Measurements from ENCODE around the gene GFRA1. TPM values are rescaled to one million over a fixed set of nuclear protein-coding genes. Genes with fewer than 3 reads are reported as not detected.

Gene GFRA1
- total RNA-seq, 1 experiment from 2014 or later: 0.30 TPM

GRCh38 chr10:116043861-116044260 lies 229.1 kb downstream of the GFRA1 start:
- Histone ChIP-seq H3K9ac (ENCODE audit: low read length) (no peak overlapping the region), H3K4me3 (replicated peaks in 1 of 2; ENCODE audit: low read depth in 1 of 2, low read length in 2 of 2) (no peak overlapping the region), H3K36me3 (ENCODE audit: control insufficient read depth in 1 of 2, insufficient read depth in 2 of 2, low read length in 2 of 2) (no peaks in the 10 kb centered on the region), H3K27me3 (ENCODE audit: insufficient read depth, low read length) (peaks cover 8% of the 10 kb centered on the region), H3K4me1 (ENCODE audit: control insufficient read depth in 1 of 2, insufficient read depth in 2 of 2, low read length in 2 of 2) (no peaks in the 10 kb centered on the region), H3K79me2 (ENCODE audit: insufficient read depth, low read length) (no peaks in the 10 kb centered on the region), H4K20me1 (ENCODE audit: insufficient read depth) (no peaks in the 10 kb centered on the region), H2AFZ (ENCODE audit: low read depth, low read length, poor library complexity, severe bottlenecking) (no peak overlapping the region), H3K9me2 (ENCODE audit: insufficient read depth) (no peaks in the 10 kb centered on the region), H3K4me2 (ENCODE audit: low read length) (no peak overlapping the region), H3K27ac (ENCODE audit: low read depth, low read length) (no peak overlapping the region), H3K9me3 (ENCODE audit: control insufficient read depth in 1 of 2, insufficient read depth in 1 of 2, low read depth in 1 of 2, low read length in 2 of 2) (no peaks in the 10 kb centered on the region)
- no peak for DNase-seq (ENCODE audit: low read depth, low spot score)
- no TSS peak for BruUV-seq (replicated peaks)
- CTCF ChIA-PET: no interaction called here
- intact Hi-C loops (cut with micrococcal nuclease): no loop called here
- POLR2A ChIA-PET: no interaction called here
- TF ChIP-seq ZFX (IDR thresholded peaks at IDR 0.05) (no peak), EZH2 (IDR thresholded peaks at IDR 0.05) (no peak), EGR1 (IDR thresholded peaks at IDR 0.05; ENCODE audit: low read depth) (no peak), ELF1 (IDR thresholded peaks at IDR 0.05; ENCODE audit: borderline replicate concordance, low read depth) (no peak)
- no peak for ATAC-seq
- RAD21 ChIA-PET (ENCODE audit: low non-redundant PET in 1 of 2, low total read pairs in 2 of 2, uncharacterized antibody in 2 of 2, unreplicated experiment in 2 of 2): no interaction called here

- RAD21 ChIA-PET (ENCODE audit: low non-redundant PET in 1 of 2, low total read pairs in 2 of 2, uncharacterized antibody in 2 of 2, unreplicated experiment in 2 of 2): no interaction called here
- intact Hi-C loops (cut with micrococcal nuclease): no loop called here
- Histone ChIP-seq H3K79me2 (ENCODE audit: insufficient read depth, low read length) (no peaks in the 10 kb centered on the region), H3K36me3 (ENCODE audit: control insufficient read depth in 1 of 2, insufficient read depth in 2 of 2, low read length in 2 of 2) (no peaks in the 10 kb centered on the region), H3K4me2 (ENCODE audit: low read length) (no peak overlapping the region), H3K27me3 (ENCODE audit: insufficient read depth, low read length) (peaks cover 8% of the 10 kb centered on the region), H3K9me3 (ENCODE audit: control insufficient read depth in 1 of 2, insufficient read depth in 1 of 2, low read depth in 1 of 2, low read length in 2 of 2) (no peaks in the 10 kb centered on the region), H2AFZ (ENCODE audit: low read depth, low read length, poor library complexity, severe bottlenecking) (no peak overlapping the region), H4K20me1 (ENCODE audit: insufficient read depth) (no peaks in the 10 kb centered on the region), H3K4me1 (ENCODE audit: control insufficient read depth in 1 of 2, insufficient read depth in 2 of 2, low read length in 2 of 2) (no peaks in the 10 kb centered on the region), H3K4me3 (replicated peaks in 1 of 2; ENCODE audit: low read depth in 1 of 2, low read length in 2 of 2) (no peak overlapping the region), H3K9me2 (ENCODE audit: insufficient read depth) (no peaks in the 10 kb centered on the region), H3K27ac (ENCODE audit: low read depth, low read length) (no peak overlapping the region), H3K9ac (ENCODE audit: low read length) (no peak overlapping the region)
- BruUV-seq (replicated peaks): no TSS peak
- ATAC-seq (no peak), DNase-seq (ENCODE audit: low read depth, low spot score) (no peak)
- CTCF ChIA-PET: no interaction called here
- POLR2A ChIA-PET: no interaction called here
- TF ChIP-seq, protein P1, sequence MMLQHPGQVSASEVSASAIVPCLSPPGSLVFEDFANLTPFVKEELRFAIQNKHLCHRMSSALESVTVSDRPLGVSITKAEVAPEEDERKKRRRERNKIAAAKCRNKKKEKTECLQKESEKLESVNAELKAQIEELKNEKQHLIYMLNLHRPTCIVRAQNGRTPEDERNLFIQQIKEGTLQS (IDR thresholded peaks at IDR 0.05): no peak
- no peak for TF ChIP-seq EZH2phosphoT487 (IDR thresholded peaks at IDR 0.05; ENCODE audit: borderline replicate concordance)
- no peak for TF ChIP-seq SRF (IDR thresholded peaks at IDR 0.05; ENCODE audit: low read depth)
- TF ChIP-seq EZH2 (IDR thresholded peaks at IDR 0.05): no peak
- no peak for TF ChIP-seq SIN3A (IDR thresholded peaks at IDR 0.05; ENCODE audit: low read depth)
- TF ChIP-seq CBX3 (IDR thresholded peaks at IDR 0.05; ENCODE audit: low read depth): no peak
- TF ChIP-seq, protein P2, sequence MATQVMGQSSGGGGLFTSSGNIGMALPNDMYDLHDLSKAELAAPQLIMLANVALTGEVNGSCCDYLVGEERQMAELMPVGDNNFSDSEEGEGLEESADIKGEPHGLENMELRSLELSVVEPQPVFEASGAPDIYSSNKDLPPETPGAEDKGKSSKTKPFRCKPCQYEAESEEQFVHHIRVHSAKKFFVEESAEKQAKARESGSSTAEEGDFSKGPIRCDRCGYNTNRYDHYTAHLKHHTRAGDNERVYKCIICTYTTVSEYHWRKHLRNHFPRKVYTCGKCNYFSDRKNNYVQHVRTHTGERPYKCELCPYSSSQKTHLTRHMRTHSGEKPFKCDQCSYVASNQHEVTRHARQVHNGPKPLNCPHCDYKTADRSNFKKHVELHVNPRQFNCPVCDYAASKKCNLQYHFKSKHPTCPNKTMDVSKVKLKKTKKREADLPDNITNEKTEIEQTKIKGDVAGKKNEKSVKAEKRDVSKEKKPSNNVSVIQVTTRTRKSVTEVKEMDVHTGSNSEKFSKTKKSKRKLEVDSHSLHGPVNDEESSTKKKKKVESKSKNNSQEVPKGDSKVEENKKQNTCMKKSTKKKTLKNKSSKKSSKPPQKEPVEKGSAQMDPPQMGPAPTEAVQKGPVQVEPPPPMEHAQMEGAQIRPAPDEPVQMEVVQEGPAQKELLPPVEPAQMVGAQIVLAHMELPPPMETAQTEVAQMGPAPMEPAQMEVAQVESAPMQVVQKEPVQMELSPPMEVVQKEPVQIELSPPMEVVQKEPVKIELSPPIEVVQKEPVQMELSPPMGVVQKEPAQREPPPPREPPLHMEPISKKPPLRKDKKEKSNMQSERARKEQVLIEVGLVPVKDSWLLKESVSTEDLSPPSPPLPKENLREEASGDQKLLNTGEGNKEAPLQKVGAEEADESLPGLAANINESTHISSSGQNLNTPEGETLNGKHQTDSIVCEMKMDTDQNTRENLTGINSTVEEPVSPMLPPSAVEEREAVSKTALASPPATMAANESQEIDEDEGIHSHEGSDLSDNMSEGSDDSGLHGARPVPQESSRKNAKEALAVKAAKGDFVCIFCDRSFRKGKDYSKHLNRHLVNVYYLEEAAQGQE (IDR thresholded peaks at IDR 0.05; ENCODE audit: low read depth): no peak
- no peak for TF ChIP-seq SP1 (IDR thresholded peaks at IDR 0.05; ENCODE audit: low read depth)
- no peak for TF ChIP-seq MAX (IDR thresholded peaks at IDR 0.05)
- TF ChIP-seq, protein P3, sequence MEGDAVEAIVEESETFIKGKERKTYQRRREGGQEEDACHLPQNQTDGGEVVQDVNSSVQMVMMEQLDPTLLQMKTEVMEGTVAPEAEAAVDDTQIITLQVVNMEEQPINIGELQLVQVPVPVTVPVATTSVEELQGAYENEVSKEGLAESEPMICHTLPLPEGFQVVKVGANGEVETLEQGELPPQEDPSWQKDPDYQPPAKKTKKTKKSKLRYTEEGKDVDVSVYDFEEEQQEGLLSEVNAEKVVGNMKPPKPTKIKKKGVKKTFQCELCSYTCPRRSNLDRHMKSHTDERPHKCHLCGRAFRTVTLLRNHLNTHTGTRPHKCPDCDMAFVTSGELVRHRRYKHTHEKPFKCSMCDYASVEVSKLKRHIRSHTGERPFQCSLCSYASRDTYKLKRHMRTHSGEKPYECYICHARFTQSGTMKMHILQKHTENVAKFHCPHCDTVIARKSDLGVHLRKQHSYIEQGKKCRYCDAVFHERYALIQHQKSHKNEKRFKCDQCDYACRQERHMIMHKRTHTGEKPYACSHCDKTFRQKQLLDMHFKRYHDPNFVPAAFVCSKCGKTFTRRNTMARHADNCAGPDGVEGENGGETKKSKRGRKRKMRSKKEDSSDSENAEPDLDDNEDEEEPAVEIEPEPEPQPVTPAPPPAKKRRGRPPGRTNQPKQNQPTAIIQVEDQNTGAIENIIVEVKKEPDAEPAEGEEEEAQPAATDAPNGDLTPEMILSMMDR (IDR thresholded peaks at IDR 0.05 in 2 of 3, conservative IDR thresholded peaks at IDR 0.05 in 1 of 3; ENCODE audit: borderline replicate concordance in 1 of 3, insufficient read depth in 1 of 3, low read depth in 2 of 3, low read length in 2 of 3): no peak
- TF ChIP-seq YY1 (IDR thresholded peaks at IDR 0.05; ENCODE audit: extremely low read depth, insufficient replicate concordance, low read depth, low read length): no peak
- no peak for TF ChIP-seq TCF7L2 (IDR thresholded peaks at IDR 0.05; ENCODE audit: borderline replicate concordance, extremely low read depth, insufficient read depth, insufficient read length)
- no peak for TF ChIP-seq JUND (IDR thresholded peaks at IDR 0.05)
Observed at GRCh38 chr10:116043304-116043703, 229.7 kb downstream of the GFRA1 start.
